ENCODE results near the gene HERC2.
A peak's percentile ranks its signal among the peaks of the same experiment; 100 is the strongest.
"Not testable (repeated sequence)": the region's sequence is repeated elsewhere in the genome, so short reads cannot be mapped to it uniquely, and the experiment has no call there.

HERC2 gene

DNA sequence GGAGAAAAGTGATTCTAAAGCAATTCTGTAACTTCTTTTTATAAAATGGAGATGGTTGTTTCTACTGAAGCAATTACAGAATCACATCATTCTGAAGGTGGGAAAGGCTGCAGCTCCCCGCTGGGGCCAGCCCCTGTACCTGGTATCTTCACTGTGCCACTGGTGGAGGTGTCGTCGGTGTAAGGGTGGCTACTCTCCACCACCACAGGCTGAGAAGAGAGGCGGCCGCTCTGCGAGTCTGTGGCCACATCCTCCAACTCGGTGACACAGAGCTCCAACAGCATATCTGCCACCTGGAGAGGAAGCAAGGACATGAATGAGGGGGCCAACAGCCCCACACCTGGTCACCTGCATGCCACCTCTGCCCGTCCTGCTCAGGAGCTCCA is 169.4 kb downstream of the HERC2 start:
- in situ Hi-C loops (cut with HindIII; ENCODE audit: low pct_ligation_motif_present, low pct_unique_long_range_greater_than_20kb, low sequenced_read_pairs); DNase-seq: not testable (repeated sequence)

DNA sequence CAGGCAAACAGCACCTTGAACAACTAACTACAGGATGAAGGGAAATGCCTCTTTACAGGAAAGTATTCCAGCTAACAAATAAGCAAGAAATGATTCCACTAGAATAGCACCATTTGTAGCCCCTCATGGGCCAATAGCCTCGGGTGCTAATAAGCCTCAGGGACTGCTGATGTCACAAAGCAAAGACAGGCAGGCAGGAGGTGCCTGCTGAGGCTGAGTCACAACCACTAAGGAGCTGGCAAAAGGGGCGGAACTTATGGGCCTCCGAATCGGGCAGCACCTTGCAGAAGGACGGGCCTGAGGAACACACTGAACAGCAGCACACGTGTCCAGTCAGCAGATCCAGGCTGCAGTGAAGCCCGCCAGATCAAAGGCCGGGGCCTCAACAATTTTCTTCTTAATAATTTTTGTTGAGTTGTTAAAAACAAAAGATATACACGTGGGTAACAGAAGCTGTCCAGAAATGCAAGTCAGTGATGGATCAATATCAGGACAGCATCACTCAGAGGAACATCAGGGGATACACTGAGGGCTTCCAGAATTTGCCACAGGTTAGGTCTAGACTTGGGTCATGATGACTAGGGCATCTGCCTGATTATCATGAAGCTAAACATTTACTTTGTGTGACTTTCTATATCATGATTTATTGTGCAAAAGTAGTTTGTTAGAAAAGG is 170.0 kb downstream of the HERC2 start:
- DNase-seq: peak; percentile 67

DNA sequence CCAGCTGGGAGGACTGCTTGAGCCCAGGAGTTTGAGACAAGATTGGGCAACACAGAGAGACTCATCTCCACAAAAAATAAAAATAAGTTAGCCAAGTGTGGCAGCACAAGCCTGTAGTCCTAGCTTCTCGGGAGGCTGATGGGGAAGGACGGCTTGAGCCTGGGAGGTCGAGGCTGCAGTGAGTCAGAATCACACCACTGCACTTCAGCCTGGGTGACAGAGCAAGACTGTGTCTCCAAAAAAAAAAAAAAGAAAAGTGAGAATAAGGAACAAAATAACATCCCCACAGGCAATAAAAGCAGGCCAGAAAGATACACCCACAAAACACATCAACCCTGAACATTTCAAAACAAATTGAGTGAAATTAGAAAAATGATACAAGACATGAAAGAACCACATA is 174.2 kb downstream of the HERC2 start:
- in situ Hi-C loops (cut with HindIII; ENCODE audit: low pct_ligation_motif_present, low pct_unique_long_range_greater_than_20kb, low sequenced_read_pairs): no loop called here
- DNase-seq: peak; percentile 21

More for the DNA sequence above, 170.0 kb downstream of the HERC2 start:
- in situ Hi-C loops (cut with HindIII; ENCODE audit: low pct_ligation_motif_present, low pct_unique_long_range_greater_than_20kb, low sequenced_read_pairs): not testable (repeated sequence)

DNA sequence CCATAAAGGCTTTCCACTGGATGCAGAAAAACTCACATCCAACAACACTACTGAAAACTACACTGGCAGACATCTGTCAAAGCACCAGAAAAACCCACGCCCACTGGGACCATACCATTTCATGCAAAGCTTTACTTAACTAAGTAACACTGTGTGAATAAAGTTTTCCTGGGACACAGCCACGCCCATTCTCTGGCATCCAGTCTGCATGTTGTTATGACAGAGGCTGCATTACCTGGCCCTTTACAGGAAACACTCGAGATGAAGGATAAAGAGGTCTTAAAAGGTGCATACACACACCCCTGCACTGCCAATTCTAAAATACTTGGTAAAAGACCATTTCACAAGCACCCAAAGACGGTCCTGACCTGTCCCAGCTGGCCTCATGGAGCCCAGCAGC is 176.6 kb downstream of the HERC2 start:
- in situ Hi-C loops (cut with HindIII; ENCODE audit: low pct_ligation_motif_present, low pct_unique_long_range_greater_than_20kb, low sequenced_read_pairs); DNase-seq: not testable (repeated sequence)

DNA sequence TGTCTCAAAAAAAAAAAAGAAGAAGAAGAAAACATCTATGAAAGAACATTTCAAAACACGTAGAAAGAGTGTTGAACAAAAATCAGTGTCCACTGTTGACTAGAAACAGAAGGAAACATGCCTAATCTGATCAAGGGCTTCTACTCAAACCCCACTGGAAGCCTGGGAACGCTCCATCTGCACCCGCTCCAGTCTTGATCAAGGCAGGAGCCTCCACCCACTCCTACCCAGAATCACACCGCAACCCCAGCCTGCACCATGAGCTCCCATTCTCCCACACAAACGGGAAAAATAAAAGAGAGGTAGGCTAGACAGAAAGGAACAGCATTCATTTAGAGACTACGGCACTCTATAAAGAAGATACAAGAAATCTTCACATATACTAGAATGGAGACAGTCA is 181.9 kb downstream of the HERC2 start:
- no peak for DNase-seq
- in situ Hi-C loops (cut with HindIII; ENCODE audit: low pct_ligation_motif_present, low pct_unique_long_range_greater_than_20kb, low sequenced_read_pairs): no loop called here

DNA sequence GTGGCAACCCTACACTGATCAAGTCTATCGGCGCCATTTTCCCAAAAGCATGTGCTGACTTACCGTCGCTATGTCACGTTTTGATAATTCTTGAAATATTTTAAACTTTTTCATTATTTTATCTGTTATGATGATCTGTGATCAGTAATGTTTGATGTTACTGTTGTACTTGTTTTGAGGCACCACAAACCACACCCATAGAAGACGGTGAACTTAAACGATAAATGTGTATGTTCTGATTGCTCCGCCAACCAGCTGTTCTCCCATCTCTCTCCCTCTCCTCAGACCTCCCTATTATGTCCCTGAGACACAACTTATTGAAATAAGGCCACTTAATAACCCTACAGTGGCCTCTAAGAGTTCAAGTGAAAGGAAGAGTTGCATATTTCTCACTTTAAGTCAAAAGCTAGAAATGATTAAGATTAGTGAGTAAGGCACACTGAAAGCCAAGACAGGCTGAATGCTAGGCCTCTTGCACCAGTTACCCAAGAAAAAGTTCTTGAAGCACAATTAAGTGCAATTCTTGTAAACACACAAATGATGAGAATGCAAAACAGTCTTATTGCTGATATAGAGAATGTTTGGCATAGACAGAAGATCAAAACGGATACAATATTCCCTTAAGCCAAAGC is 184.5 kb downstream of the HERC2 start:
- in situ Hi-C loops (cut with HindIII; ENCODE audit: low pct_ligation_motif_present, low pct_unique_long_range_greater_than_20kb, low sequenced_read_pairs); DNase-seq: not testable (repeated sequence)

DNA sequence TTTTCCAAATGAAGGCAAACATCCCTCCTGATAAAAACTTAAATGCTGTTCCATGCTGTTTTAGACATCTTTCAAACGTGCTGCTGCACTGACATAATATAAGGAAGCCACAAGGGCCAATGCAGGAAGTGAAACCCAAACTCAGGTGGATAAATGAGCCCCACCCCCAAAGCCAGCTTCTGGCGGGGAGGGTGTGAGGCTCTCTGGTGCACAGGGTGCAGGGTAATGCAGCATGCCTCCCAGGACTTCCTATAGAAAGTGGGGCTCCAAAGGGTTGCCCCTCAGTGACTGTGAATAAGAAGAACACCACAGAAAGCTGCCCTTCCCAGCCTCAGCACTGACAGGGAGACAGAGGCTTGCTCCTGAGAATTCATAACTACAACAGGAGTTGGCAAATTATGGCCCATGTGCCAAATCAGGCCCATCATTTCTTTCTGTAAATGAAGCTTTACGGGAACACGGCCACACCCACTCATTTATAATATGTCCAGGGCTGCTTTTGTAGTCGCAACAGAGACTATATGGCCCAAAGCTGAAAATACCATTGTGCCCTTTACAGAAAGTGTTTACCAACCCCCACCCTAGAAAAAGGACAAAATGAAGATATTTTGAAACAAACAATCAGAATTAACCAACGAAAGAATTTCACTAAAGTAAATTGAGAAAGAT is 185.6 kb downstream of the HERC2 start:
- in situ Hi-C loops (cut with HindIII; ENCODE audit: low pct_ligation_motif_present, low pct_unique_long_range_greater_than_20kb, low sequenced_read_pairs); DNase-seq: not testable (repeated sequence)

DNA sequence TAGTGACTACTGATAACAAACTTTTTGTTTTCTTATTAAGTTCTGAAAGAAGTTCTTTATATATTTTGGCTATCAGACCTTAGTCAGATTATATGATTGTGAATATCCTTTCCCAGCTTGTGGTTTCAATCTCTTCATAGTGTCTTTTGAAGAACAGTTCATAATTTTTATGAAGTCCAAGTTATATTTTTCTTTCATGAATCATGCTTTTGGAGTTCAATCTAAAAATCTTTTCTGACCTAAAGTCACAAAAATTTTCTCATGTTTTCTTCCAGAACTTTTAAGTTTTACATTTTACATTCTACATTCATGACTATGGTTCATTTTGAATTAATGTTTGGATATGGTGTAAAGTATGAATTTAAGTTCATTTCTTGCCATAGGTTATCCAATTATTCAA is 188.7 kb downstream of the HERC2 start:
- no peak for DNase-seq
- in situ Hi-C loops (cut with HindIII; ENCODE audit: low pct_ligation_motif_present, low pct_unique_long_range_greater_than_20kb, low sequenced_read_pairs): no loop called here

DNA sequence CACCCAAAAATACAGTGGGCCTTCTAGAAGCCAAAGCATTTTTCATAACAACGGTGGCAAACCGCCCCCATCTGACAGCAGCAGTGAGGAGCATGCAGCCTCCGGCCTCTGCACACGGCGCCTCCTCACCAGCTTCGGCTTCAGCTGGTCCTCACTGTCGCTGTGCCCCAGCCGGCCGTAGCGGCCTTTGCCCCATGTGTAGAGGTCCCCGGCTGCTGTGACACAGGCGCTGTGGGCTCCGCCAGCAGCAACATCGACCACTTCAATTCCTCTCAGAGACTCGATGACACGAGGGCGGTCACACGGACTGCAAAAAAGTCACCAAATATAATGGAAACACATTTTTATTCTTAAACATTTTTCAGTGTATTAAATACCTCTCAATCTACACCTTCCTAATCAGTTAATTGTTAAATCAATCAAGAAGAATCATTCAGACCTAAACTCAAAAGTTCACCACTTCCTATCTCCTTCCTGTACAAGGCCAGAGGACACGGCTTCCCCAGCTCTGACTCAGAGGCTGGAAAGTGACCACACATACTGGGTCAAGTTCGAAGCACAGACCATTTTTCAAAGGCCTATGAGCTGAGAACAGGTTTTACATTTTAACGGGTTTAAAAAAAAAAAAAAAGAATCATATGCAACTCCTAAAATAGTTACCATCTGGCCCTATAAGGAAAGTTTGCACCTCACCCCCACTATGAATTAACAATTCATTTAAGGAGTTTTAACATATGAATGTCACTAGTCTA is 189.3 kb downstream of the HERC2 start:
- in situ Hi-C loops (cut with HindIII; ENCODE audit: low pct_ligation_motif_present, low pct_unique_long_range_greater_than_20kb, low sequenced_read_pairs): no loop called here

DNA sequence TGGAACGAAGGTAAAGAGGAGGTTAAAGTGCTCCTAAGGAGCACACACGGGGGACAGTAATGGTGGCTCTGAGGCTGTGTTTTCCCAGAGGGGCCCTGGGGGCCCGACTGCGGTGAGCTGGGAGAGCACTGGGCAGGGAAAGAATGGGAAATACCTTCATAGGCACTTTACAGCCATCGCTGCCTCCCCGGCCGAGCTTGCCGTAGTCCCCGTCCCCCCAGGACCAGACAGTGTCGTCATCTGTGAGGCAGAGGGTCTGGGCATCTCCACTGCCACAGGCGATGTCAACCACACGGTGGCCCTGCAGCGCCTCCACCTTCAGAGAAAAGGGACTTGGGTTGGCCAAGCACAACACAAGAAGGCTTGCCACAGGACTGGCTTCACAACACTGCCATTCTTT is 190.0 kb downstream of the HERC2 start:
- DNase-seq: no peak
- in situ Hi-C loops (cut with HindIII; ENCODE audit: low pct_ligation_motif_present, low pct_unique_long_range_greater_than_20kb, low sequenced_read_pairs): no loop called here

More for the DNA sequence above, 189.3 kb downstream of the HERC2 start:
- no peak for DNase-seq

DNA sequence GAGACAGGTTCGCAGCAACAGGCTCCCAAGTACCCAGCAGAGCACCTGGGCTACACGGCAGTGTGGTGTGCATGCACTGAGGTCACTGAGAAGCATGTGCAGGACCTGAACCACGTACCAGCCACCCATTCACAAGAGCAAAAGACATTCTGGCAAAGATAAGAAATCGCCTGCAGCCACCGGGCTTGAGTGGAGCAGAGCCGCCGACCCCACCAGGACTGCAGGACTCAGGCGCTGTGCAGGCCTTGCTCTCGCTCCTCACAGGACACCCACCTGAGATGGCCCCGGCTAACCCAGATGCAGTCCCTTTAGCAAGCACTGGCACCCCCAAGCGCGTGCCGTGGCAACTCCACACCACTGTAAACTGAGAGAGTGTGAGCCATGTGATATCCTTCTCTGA is 190.6 kb downstream of the HERC2 start:
- DNase-seq: no peak
- in situ Hi-C loops (cut with HindIII; ENCODE audit: low pct_ligation_motif_present, low pct_unique_long_range_greater_than_20kb, low sequenced_read_pairs): no loop called here

DNA sequence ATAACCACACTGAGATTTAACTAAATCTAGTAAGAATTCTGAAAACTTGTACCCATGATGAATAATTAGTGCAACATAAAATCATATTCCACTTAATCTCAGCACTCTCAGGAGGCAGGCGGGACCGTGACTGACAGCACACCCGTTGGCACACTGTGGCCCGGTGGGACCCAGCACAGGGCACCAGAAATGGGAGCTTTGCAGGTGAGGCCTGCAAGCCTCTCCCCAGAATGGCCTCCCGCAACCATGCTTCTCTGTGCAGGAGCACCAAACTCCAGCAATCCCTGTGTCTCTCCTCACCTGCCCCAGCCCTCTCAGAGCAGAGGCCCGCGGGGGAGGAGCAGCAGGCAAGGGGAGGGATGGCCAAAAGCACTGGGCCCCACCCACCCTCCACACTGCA is 191.3 kb downstream of the HERC2 start:
- no peak for DNase-seq
- in situ Hi-C loops (cut with HindIII; ENCODE audit: low pct_ligation_motif_present, low pct_unique_long_range_greater_than_20kb, low sequenced_read_pairs): no loop called here

DNA sequence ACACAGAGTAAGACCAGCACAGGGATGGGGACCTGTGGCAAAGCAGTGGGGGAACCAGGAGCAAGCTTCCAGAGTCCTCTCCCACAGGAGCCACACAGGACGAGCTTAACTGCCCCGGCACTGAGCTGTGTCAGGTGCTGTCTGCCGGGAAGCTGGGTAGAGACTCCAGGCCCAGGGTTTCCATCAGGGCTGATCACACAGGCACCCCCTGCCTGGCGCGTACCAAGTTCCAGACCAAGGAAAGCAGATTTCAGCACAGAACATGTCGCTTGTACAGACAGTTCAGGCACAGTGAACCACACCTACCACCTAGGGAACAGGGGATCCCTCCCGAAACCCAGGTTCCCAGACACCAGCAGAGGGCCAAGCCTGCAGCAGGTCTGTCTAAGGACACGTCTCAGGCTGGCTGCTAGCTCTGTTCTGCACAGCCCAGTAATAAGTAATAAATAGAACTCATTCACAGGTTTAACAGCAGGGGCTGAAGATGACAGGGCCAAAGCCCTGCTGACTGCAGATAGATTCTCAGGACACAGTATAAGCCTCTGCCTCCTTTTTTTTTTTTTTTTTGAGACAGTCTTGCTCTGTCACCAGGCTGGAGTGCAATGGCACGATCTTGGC is 192.6 kb downstream of the HERC2 start:
- no peak for DNase-seq
- in situ Hi-C loops (cut with HindIII; ENCODE audit: low pct_ligation_motif_present, low pct_unique_long_range_greater_than_20kb, low sequenced_read_pairs): no loop called here

DNA sequence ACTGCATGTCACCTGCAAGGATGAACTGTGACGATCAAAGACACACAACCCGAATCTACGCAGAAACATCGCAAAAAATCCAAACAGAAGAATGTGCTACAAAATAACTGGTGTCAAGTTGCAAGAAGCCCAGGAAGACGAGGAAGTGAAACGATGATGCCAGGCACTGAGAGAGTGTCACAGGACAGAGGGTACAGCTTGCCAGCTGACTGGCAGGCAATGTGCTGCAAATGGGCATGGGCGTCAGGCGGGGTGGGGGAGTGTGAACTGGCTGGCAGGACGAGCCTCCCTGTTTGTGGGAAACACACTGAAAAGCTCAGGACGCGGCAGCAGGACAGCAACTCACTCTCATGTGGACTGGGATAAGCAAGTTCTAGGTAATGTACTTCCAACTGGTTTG is 193.9 kb downstream of the HERC2 start:
- no peak for DNase-seq
- in situ Hi-C loops (cut with HindIII; ENCODE audit: low pct_ligation_motif_present, low pct_unique_long_range_greater_than_20kb, low sequenced_read_pairs): no loop called here

DNA sequence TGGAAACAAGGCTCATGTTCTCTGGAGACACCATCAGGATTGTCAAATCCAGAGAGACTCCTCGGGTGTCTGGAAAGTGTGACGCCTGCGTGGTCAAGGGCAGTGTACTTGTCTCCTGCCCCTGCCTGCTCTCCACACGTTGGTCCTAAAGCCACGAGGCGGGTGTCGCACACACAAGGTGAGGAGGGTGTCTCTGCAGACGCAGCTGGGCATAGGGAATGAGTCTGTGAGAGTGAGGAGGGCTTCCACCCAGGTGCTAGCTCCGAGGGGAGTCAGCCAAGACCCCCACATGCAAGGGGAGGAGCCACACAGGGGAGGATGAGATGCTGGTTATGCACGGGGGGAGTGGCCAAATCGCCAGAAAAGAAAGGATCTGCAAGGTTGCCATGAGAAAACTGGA is 194.9 kb downstream of the HERC2 start:
- DNase-seq: no peak
- in situ Hi-C loops (cut with HindIII; ENCODE audit: low pct_ligation_motif_present, low pct_unique_long_range_greater_than_20kb, low sequenced_read_pairs): no loop called here

DNA sequence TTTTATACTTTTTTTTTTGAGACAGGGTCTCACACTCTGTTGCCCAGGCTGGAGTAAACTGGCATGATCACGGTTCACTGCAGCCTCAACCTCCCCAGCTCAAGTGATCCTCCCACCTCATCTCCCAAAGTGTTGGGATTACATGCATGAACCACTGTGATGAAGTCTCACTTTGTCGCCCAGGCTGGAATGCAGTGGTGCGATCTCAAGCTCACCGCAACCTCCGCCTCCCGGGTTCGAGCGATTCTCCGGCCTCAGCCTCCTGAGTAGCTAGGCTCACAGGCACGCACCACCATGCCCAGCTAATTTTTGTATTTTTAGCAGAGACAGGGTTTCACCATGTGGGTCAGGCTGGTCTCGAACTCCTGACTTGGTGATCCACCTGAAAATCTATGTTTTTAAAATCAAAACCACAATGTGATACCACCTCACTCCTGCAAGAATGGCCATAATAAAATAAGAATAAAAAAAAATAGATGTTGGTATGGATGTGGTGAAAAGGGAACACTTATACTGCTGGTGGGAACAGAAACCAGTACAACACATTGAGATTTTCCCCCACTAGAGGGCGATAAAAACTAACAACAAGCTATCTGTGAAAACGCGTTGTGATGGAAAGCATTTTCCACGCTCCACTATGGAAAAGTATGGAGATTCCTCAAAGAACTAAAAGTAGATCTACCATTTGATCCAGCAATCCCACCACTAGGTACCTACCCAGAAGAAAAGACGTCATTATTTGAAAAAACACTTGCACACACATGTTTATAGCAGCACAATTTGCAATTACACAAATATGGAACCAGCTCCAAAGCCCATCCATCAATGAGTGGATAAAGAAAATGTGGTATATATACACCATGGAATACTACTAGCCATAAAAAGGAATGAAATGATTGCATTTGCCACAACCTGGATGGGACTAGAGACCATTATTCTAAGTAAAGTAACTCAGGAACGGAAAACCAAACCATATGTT is 196.0 kb downstream of the HERC2 start:
- in situ Hi-C loops (cut with HindIII; ENCODE audit: low pct_ligation_motif_present, low pct_unique_long_range_greater_than_20kb, low sequenced_read_pairs): no loop called here
- peak; percentile 51 for DNase-seq

DNA sequence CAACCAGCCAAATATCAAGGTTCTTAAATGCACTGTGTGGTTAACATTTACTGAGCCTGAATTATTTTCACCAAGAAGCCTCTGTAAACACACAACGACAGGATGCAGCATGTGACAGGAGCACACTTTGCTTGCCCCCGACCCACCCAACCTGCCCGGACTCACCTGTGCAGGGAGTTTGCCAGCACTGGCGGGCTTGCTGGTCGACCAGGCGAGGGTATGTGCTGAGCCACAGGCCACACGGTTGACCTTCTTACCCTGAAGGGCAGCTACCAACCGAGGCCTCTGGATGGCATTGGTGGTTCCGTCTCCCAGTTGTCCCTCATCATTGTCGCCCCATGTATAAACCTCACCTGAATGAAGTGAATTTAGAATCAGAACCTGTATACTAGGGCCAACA is 197.1 kb downstream of the HERC2 start:
- in situ Hi-C loops (cut with HindIII; ENCODE audit: low pct_ligation_motif_present, low pct_unique_long_range_greater_than_20kb, low sequenced_read_pairs): no loop called here

More for the DNA sequence above, 197.1 kb downstream of the HERC2 start:
- DNase-seq: no peak
